CD4-positive, alpha-beta T cell treated with Interleukin-1 beta for 1 hour (primary cell): ENCODE data around the gene SPIRE2.
A peak's percentile ranks its signal among the peaks of the same experiment; 100 is the strongest.
"Not testable (repeated sequence)": the region's sequence is repeated elsewhere in the genome, so short reads cannot be mapped to it uniquely, and the experiment has no call there.

Experiments used
- DNase-seq, 2 donors: peaks; one replicate each; pipeline ENCODE4 v3.0.0-alpha.2; 2020 to 2022

Gene SPIRE2

GRCh38 chr16:89867918-89868317 lies 39.6 kb downstream of the SPIRE2 start:
- no peak for DNase-seq

DNA sequence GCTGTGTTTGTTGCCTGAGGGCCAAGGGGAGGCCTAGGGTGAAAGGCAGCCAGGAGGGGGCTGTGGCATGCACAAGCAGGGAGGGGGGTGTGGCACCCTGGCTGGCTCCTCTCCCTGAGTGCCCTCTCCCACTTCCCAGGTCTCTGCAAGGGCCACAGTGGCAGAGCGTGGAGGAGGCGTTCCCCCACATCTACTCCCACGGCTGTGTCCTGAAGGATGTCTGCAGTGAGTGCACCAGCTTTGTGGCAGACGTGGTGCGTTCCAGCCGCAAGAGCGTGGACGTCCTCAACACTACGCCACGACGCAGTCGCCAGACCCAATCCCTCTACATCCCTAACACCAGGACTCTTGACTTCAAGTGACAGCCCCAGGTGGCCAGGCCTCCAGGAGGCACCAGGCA lies 41.6 kb downstream of the SPIRE2 start:
- DNase-seq: no peak

DNA sequence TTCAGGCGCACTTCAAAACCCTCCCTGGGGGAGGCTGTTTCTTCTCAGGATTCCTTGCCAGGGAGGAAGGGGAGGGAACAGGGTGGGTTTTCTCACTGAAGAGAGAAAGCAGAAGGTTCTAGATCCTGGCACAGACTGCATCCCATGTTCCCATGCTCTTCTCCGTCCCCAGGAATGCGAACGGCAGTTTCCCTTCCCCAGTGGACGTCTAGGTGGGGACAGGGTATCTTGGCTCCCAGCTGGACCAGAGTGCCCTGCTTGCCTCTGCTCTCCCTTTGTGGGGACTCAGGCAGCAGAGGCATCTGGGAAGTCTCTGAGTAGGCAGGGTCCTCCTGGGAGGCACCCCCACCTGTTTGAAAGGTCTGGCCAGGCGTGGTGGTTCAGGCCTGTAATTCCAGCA lies 42.2 kb downstream of the SPIRE2 start:
- DNase-seq: no peak

DNA sequence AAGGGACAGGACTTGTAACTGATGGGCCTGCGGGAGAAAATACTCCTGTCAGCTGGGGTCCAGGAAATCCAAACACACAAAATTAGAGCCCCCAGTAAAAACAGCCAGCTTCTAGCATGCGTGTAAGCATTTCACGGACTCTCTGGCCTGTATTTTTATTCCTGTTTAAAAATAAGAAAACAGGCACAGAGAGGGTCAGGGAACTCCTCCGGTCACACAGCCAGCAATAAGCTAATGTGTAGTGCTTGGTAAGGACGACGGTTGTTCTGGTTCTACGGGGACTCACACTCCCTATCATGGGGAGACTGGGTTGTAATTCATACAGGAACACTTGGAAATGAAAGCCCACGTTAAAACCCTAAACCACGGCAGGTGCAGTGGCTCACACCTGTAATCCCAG lies 43.6 kb downstream of the SPIRE2 start:
- no peak for DNase-seq

DNA sequence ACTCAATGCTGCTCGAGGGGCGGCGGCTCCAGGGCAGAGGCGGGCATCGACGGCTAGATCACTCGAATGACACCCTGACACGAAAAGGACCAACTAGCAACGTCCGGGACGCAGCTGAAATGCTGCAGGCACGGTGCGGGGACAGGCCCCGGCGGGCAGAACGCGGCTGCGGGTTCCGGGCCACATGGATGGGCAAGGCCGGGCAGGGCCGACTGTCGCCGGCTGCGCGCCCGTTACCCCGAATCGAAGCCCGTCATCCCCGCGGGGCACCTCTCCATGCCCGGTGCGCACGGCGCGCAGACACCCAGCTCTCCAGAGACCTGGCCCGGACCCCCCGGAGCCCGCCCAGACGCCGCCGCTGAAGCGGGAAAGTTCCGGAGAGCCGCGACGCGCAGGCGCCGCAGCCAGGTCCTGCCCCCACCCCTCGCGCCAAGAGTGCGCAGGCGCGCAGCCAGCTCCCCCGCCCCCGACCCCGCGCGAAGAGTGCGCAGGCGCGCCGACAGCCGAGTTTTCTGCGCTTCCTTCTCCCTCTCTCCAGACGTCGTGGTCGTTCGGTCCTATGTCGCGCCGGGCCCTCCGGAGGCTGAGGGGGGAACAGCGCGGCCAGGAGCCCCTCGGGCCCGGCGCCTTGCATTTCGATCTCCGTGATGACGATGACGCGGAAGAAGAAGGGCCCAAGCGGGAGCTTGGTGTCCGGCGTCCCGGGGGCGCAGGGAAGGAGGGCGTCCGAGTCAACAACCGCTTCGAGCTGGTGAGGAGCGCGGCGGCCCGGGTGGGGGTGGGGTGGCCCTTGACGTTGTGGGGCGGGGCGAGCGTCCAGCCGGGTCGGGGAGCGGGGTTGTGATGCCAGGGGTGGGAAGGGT lies 45.1 kb downstream of the SPIRE2 start, which contains the start of gene TCF25:
Gene TCF25 (plus strand): TSS at position 484 of the 863 bp plus-strand sequence. CDS start 76 bp downstream, at position 560.
- peak; percentile 86 to 87 for DNase-seq

- DNase-seq: peak; percentile 96 to 98
These were observed 45.9 kb downstream of the SPIRE2 start for GRCh38 chr16:89873972-89874689.

GRCh38 chr16:89879123-89879522 lies 50.8 kb downstream of the SPIRE2 start:
- DNase-seq: not testable (repeated sequence)

GRCh38 chr16:89880477-89881367 lies 52.4 kb downstream of the SPIRE2 start:
- DNase-seq: no peak

DNA sequence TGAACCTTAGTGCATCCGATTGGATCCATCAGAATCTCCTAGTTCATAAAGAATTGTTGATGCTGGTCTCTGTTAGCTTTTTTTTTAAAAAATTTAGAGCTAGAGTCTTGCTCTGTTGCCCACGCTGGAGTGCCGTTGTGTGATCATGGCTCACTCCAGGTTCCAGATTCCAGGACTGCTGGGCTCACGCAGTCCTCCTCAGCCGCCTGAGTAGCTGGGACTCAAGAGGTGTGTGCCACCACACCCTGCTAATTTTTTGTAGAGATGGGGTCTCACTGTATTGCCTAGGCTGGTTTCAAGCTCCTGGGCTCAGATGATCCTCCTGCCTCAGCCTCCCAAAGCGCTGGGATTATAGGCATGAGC lies 53.1 kb downstream of the SPIRE2 start:
- DNase-seq: no peak

DNA sequence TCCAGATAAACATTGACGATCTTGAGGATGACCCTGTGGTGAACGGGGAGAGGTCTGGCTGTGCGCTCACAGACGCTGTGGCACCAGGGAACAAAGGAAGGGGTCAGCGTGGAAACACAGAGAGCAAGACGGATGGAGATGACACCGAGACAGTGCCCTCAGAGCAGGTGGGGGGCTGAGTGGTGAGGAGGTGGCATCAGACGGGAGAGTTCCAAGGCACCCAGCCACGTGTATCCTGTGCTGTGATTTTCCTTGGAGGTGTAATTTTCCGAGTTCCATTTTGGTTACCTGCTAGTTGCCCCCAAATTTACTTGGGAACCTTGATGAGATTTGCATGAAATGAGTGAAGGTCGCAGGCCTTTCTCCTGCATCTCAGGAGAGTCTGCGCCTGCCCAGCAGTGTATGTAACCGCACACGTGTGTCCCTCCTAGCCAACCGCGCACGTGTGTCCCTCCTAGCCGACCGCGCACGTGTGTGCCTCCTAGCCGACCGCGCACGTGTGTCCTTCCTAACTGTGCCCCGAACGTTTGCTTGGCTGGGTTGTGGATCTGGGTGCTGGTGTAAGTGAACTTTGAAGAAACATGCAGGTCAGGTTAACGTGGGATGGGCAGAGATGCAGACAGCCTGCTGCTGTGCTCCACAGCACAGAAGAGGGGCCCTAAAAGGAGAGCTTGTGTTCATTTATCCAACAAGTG lies 55.2 kb downstream of the SPIRE2 start:
- no peak for DNase-seq

DNA sequence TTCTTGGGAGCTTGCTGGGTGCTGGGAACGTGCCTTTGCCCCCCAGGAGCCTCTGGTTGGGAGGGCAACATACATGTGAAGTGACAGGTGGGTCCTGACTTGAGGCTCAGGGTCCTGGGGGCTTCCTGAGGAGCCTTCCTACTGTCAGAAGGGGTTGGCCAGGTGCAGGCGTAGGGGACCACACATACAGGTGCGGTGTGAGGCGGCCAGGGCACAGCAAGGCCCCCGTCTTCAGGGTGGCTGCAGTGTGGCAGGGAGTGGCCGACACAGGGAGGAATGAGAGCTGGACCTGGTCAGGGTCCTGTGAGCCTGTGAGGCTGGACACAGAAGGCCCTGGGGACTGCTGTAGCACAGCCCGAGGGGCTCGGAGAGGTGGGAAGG lies 55.8 kb downstream of the SPIRE2 start:
- DNase-seq: no peak

- DNase-seq: no peak
These were observed 59.0 kb downstream of the SPIRE2 start for GRCh38 chr16:89887243-89887642.

- DNase-seq: no peak
These were observed 61.9 kb downstream of the SPIRE2 start for GRCh38 chr16:89890200-89890599.

GRCh38 chr16:89890886-89891657 lies 62.8 kb downstream of the SPIRE2 start:
- no peak for DNase-seq

GRCh38 chr16:89892055-89892630 lies 63.9 kb downstream of the SPIRE2 start:
- no peak for DNase-seq

- DNase-seq: no peak
These were observed 64.4 kb downstream of the SPIRE2 start for GRCh38 chr16:89892635-89893034.

DNA sequence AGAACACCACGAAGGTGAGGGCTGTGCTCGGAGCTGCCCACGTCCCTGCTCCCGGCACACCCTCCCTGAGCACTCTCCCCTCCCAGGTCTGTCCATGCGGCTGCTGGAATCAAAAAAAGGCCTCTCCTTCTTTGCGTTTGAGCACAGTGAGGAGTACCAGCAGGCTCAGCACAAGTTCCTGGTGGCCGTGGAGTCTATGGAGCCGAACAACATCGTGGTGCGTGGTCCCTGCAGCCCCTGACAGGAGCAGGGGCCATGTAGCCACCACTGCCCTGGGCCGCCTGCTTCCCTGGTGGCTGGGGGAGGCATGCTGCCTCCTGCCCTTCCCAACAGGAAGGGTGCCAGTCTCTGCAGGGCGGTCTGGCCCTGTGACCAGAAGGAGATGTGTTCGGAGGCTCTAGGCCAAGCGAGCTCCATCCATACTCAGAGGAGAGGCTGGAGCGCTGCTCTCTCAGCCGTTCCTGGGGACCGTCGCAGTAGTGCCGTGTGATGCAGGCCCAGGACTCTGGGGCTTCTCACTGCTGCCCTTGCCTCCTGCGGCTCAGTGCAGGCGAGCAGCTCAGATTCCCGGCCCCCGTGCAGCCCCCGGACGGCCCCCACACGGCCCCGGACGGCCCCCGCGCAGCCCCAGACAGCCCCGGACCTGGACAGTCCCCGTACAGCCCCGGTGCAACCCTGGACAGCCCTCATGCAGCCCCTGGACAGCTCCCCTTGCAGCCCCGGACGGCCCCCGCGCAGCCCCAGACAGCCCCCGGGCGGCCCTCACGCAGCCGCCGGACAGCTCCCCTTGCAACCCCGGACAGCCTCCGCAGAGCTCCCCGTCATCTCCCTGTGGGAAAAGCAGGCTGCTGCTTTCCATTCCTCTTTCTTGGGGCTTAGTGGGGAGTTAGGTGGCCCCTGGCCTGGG lies 65.6 kb downstream of the SPIRE2 start:
- no peak for DNase-seq

GRCh38 chr16:89895482-89896250 lies 67.4 kb downstream of the SPIRE2 start:
- no peak for DNase-seq

DNA sequence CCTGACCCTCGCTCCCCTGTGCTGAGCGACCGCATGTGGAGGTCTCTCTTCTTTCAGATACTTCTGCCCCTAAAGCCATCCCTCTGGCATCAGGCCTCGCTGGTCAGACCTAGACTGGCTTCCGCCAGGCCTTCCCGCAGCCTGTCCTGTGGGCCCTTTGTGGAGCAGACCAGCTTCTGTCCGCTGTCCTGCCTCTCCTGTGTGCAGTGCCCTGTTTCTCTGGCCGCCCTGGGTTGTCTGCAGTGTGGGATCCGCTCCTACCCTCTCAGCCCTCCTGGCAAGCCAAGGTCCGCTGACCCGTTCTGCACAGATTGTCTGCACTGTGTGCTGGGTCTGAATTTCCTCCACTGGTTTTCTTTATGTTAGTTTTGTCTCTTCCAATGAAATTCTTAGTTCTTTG lies 68.9 kb downstream of the SPIRE2 start:
- DNase-seq: no peak
